Neural progenitor cell (in vitro differentiated cells): ENCODE measurements around the gene FOXK1. TPM values are rescaled to one million over a fixed set of nuclear protein-coding genes. Genes with fewer than 3 reads are reported as not detected.

Experiments
- DNase-seq: peaks from one replicate; pipeline ENCODE4 v3.0.0-alpha.2; 2016; ENCODE audit warnings: low spot score
- H2AFZ ChIP-seq: fragments of 200-600 bp; sonication (generic); replicated peaks from 2 replicates; pipeline ENCODE4 v1.6.1; 2016; ENCODE audit warnings: antibody characterized with exemption
- H3F3A ChIP-seq: fragments of 200-600 bp; sonication (generic); 2 replicates; pipeline ENCODE4 v1.6.1; 2016; ENCODE audit warnings: antibody characterized with exemption, low read depth
- H3K27ac ChIP-seq: fragments of 200-600 bp; sonication (generic); 2 replicates; pipeline ENCODE4 v1.5.1; 2016; ENCODE audit warnings: mild to moderate bottlenecking
- H3K27me3 ChIP-seq: fragments of 200-600 bp; sonication (generic); 2 replicates; pipeline ENCODE4 v1.6.1; 2016; ENCODE audit warnings: mild to moderate bottlenecking, moderate library complexity
- H3K36me3 ChIP-seq: fragments of 200-600 bp; sonication (generic); 2 replicates; pipeline ENCODE4 v1.5.1; 2016
- H3K4me1 ChIP-seq: fragments of 200-600 bp; sonication (generic); 2 replicates; pipeline ENCODE4 v1.6.1; 2016; ENCODE audit warnings: mixed run types
- H3K4me2 ChIP-seq: fragments of 200-600 bp; sonication (generic); 2 replicates; pipeline ENCODE4 v1.6.1; 2016
- H3K4me3 ChIP-seq: fragments of 200-600 bp; sonication (generic); 2 replicates; pipeline ENCODE4 v1.5.1; 2016
- H3K79me2 ChIP-seq: fragments of 200-600 bp; sonication (generic); 2 replicates; pipeline ENCODE4 v1.6.1; 2016; ENCODE audit warnings: low read depth
- H3K9ac ChIP-seq: fragments of 200-600 bp; sonication (generic); 2 replicates; pipeline ENCODE4 v1.6.1; 2016
- H3K9me3 ChIP-seq: fragments of 200-600 bp; sonication (generic); 2 replicates; pipeline ENCODE4 v1.5.1; 2016; ENCODE audit warnings: low read depth
- H4K20me1 ChIP-seq: fragments of 200-600 bp; sonication (generic); 2 replicates; pipeline ENCODE4 v1.6.1; 2016; ENCODE audit warnings: low read depth
- H3K27ac Mint-ChIP-seq: 3 replicates; pipeline ENCODE4 v1.8.0; 2021; ENCODE audit warnings: mixed read lengths
- H3K27me3 Mint-ChIP-seq: 2 replicates; pipeline ENCODE4 v1.8.0; 2022; ENCODE audit warnings: low read depth, mild to moderate bottlenecking, inconsistent platforms, moderate library complexity, mixed read lengths; ENCODE audit not compliant: insufficient read depth
- H3K36me3 Mint-ChIP-seq: 3 replicates; pipeline ENCODE4 v1.8.0; 2021; ENCODE audit warnings: mixed read lengths
- H3K4me1 Mint-ChIP-seq: 3 replicates; pipeline ENCODE4 v1.8.0; 2021; ENCODE audit warnings: mixed read lengths
- H3K4me3 Mint-ChIP-seq: 3 replicates; pipeline ENCODE4 v1.8.0; 2021; ENCODE audit warnings: mild to moderate bottlenecking, moderate library complexity, mixed read lengths
- H3K9me3 Mint-ChIP-seq: 3 replicates; pipeline ENCODE4 v1.8.0; 2020; ENCODE audit warnings: mixed read lengths
- EZH2 ChIP-seq: fragments of 200-600 bp; sonication (generic); IDR thresholded peaks from 2 replicates; pipeline ENCODE4 v1.6.1; 2017; ENCODE audit warnings: antibody characterized with exemption, mild to moderate bottlenecking, moderate library complexity
- EZH2phosphoT487 ChIP-seq: fragments of 200-600 bp; sonication (generic); IDR thresholded peaks from 2 replicates; pipeline ENCODE4 v1.6.1; 2017; ENCODE audit warnings: antibody characterized with exemption
- total RNA-seq: library from RNA; depleted of rRNA; stranded (reverse); fragments of >200 nt; gene quantifications from 2 replicates; pipeline ENCODE4 v1.2.3, GENCODE V29; 2015; ENCODE audit warnings: low replicate concordance
- TF ChIP-seq, protein P1 (sequence below): fragments of 200-600 bp; sonication (generic); IDR thresholded peaks from 2 replicates; pipeline ENCODE4 v1.5.1; 2017; ENCODE audit warnings: antibody characterized with exemption, mild to moderate bottlenecking

The FOXK1 gene
- total RNA-seq, 1 donor from 2014 or later = 11.1 TPM

- peaks cover 11% of the 10 kb centered on the region for H3K27me3 Mint-ChIP-seq
- no peaks in the 10 kb centered on the region for H3K36me3 ChIP-seq
These were observed 78.9 kb downstream of the FOXK1 start for GRCh38 chr7:4760952-4761351.

DNA sequence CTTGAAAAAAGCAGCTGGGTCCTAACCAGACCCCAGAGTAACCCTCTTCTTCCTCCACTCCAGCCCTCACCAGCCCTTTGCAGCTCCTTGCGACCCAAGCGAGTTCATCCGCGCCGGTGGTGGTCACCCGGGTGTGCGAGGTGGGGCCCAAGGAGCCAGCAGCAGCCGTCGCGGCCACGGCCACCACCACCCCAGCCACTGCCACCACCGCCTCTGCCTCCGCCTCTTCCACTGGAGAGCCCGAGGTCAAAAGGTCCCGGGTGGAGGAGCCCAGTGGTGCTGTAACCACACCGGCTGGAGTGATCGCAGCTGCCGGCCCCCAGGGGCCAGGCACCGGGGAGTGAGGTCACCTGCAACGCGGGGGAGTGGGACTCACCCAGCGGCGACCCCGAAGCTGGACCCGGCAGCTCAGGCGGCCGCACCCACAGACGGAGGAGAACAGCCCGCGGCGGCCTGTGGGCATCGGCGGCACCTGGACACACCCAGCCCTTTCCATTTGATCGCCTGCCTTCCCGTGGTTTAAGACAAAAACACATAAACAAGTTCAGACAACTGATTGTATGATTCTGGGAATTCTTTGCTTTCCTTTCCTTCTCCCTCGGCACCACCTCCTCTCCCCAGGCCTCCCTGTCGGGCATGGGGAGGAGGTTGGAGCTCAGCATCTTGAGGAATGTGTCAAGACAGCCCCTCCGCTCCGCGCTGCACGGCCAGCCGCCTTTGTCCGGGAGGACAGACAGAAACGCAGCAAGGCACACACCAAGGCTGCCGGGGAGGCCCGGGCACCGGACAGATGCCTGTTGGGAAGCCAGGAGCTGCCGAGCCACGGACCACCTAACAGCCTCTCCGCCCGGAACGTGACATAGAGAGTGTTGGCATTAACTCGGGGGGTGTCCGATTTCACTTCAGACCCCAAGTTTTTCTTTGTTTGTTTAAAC is 80.3 kb downstream of the FOXK1 start:
- H3K9me3 Mint-ChIP-seq = no peaks in the 10 kb centered on the region
- no peaks in the 10 kb centered on the region for H3K9me3 ChIP-seq
- no peaks in the 10 kb centered on the region for H3K36me3 ChIP-seq
- H3K27ac Mint-ChIP-seq = peak overlapping the region; percentile 12
- no peaks in the 10 kb centered on the region for H3K4me1 Mint-ChIP-seq
- H2AFZ ChIP-seq = no peak overlapping the region
- no peaks in the 10 kb centered on the region for H3K79me2 ChIP-seq
- no peak overlapping the region for H3K4me2 ChIP-seq
- no peak overlapping the region for H3K27ac ChIP-seq
- H3K4me3 Mint-ChIP-seq = no peak overlapping the region
- H3K9ac ChIP-seq = no peak overlapping the region
- peaks cover 4% of the 10 kb centered on the region for H4K20me1 ChIP-seq
- TF ChIP-seq, protein P1, sequence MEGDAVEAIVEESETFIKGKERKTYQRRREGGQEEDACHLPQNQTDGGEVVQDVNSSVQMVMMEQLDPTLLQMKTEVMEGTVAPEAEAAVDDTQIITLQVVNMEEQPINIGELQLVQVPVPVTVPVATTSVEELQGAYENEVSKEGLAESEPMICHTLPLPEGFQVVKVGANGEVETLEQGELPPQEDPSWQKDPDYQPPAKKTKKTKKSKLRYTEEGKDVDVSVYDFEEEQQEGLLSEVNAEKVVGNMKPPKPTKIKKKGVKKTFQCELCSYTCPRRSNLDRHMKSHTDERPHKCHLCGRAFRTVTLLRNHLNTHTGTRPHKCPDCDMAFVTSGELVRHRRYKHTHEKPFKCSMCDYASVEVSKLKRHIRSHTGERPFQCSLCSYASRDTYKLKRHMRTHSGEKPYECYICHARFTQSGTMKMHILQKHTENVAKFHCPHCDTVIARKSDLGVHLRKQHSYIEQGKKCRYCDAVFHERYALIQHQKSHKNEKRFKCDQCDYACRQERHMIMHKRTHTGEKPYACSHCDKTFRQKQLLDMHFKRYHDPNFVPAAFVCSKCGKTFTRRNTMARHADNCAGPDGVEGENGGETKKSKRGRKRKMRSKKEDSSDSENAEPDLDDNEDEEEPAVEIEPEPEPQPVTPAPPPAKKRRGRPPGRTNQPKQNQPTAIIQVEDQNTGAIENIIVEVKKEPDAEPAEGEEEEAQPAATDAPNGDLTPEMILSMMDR = no peak
- TF ChIP-seq EZH2phosphoT487 (no peak), EZH2 (no peak)
- no peak for DNase-seq
- H3K4me3 ChIP-seq = no peak overlapping the region
- H3F3A ChIP-seq = no peaks in the 10 kb centered on the region
- H3K27me3 Mint-ChIP-seq = peaks cover 11% of the 10 kb centered on the region
- no peaks in the 10 kb centered on the region for H3K4me1 ChIP-seq
- H3K36me3 Mint-ChIP-seq = peaks cover 15% of the 10 kb centered on the region
- no peaks in the 10 kb centered on the region for H3K27me3 ChIP-seq

More at GRCh38 chr7:4760952-4761351, 78.9 kb downstream of the FOXK1 start:
- no peak overlapping the region for H3K4me2 ChIP-seq
- H3K27ac ChIP-seq = no peak overlapping the region
- no peaks in the 10 kb centered on the region for H3K27me3 ChIP-seq
- DNase-seq = no peak
- H3K36me3 Mint-ChIP-seq = peaks cover 15% of the 10 kb centered on the region
- no peaks in the 10 kb centered on the region for H3K9me3 Mint-ChIP-seq
- H2AFZ ChIP-seq = no peak overlapping the region
- no peaks in the 10 kb centered on the region for H3K9me3 ChIP-seq
- H3K9ac ChIP-seq = no peak overlapping the region
- no peak overlapping the region for H3K4me3 Mint-ChIP-seq
- no peaks in the 10 kb centered on the region for H3F3A ChIP-seq
- H3K4me1 Mint-ChIP-seq = no peaks in the 10 kb centered on the region
- H4K20me1 ChIP-seq = no peaks in the 10 kb centered on the region
- H3K4me3 ChIP-seq = no peak overlapping the region
- H3K79me2 ChIP-seq = no peaks in the 10 kb centered on the region
- no peak overlapping the region for H3K27ac Mint-ChIP-seq
- TF ChIP-seq EZH2phosphoT487 (no peak), EZH2 (no peak)
- TF ChIP-seq, protein P1 = no peak
- no peaks in the 10 kb centered on the region for H3K4me1 ChIP-seq

DNA sequence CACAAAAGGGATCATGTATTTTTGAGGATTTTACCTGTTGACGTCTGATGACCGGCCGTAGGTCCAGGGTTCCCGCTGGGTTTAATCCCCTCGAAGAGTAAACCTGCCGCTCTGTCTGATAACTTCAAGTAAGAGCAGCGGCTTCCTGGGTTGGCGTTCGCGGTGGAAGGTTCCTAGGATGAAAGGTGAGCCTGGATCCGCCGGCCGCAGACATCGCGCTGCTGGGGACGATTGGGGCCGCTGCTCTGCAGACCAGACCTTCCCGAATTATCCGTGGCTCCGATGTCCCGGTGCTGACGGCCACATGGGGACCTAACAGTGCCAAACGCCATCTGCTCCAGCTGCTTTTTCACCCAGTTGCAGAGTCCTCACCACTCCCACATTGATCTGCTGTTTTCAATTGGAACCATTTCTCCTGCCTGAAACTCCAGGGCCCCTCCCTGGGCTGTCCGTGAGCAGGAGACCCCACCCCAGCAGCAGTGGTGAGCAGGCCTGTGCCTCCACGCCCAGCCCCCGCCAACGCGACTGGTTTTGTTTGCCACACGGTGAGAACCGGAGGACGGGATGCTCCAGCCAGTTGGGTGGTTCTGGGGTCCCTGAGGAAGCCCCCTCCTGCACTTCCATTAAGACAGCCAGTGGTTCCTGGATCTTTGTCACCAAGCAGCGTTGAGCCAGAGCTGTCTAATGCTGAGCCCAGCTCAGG is 81.1 kb downstream of the FOXK1 start:
- H3K36me3 Mint-ChIP-seq = peaks cover 15% of the 10 kb centered on the region
- H3K4me1 ChIP-seq = no peaks in the 10 kb centered on the region
- H3K9me3 ChIP-seq = no peaks in the 10 kb centered on the region
- H3K4me3 Mint-ChIP-seq = no peak overlapping the region
- no peak overlapping the region for H3K27ac ChIP-seq
- no peaks in the 10 kb centered on the region for H3K27me3 ChIP-seq
- no peaks in the 10 kb centered on the region for H3K36me3 ChIP-seq
- H3K4me1 Mint-ChIP-seq = no peaks in the 10 kb centered on the region
- no peak for DNase-seq
- no peaks in the 10 kb centered on the region for H3F3A ChIP-seq
- peaks cover 11% of the 10 kb centered on the region for H3K27me3 Mint-ChIP-seq
- H3K9ac ChIP-seq = no peak overlapping the region
- no peak overlapping the region for H3K4me3 ChIP-seq
- H4K20me1 ChIP-seq = peaks cover 4% of the 10 kb centered on the region
- no peak overlapping the region for H3K4me2 ChIP-seq
- TF ChIP-seq EZH2 (no peak), EZH2phosphoT487 (no peak)
- TF ChIP-seq, protein P1 = no peak
- no peaks in the 10 kb centered on the region for H3K79me2 ChIP-seq
- H3K9me3 Mint-ChIP-seq = no peaks in the 10 kb centered on the region
- no peak overlapping the region for H3K27ac Mint-ChIP-seq
- H2AFZ ChIP-seq = no peak overlapping the region
